Dermis microvascular lymphatic vessel endothelial cell (primary cell): ENCODE measurements around the gene GINS1. TPM values are rescaled to one million over a fixed set of nuclear protein-coding genes. Genes with fewer than 3 reads are reported as not detected.

Experiments used
- DNase-seq, 2 donors: peaks; one replicate each; pipeline versions ENCODE4 v3.0.0 to v3.0.0-alpha.2; 2010; ENCODE audit warnings: low read depth in 2 of 2
- total RNA-seq: library from RNA; depleted of rRNA; stranded (reverse); fragments of >200 nt; gene quantifications from 2 replicates; pipeline ENCODE4 v1.2.1, GENCODE V29; 2014

GINS1 gene
- total RNA-seq, 1 donor from 2014 or later: 15.9 TPM

GRCh38 chr20:25476106-25477013, 68.9 kb downstream of the GINS1 start:
- no peak for DNase-seq

DNA sequence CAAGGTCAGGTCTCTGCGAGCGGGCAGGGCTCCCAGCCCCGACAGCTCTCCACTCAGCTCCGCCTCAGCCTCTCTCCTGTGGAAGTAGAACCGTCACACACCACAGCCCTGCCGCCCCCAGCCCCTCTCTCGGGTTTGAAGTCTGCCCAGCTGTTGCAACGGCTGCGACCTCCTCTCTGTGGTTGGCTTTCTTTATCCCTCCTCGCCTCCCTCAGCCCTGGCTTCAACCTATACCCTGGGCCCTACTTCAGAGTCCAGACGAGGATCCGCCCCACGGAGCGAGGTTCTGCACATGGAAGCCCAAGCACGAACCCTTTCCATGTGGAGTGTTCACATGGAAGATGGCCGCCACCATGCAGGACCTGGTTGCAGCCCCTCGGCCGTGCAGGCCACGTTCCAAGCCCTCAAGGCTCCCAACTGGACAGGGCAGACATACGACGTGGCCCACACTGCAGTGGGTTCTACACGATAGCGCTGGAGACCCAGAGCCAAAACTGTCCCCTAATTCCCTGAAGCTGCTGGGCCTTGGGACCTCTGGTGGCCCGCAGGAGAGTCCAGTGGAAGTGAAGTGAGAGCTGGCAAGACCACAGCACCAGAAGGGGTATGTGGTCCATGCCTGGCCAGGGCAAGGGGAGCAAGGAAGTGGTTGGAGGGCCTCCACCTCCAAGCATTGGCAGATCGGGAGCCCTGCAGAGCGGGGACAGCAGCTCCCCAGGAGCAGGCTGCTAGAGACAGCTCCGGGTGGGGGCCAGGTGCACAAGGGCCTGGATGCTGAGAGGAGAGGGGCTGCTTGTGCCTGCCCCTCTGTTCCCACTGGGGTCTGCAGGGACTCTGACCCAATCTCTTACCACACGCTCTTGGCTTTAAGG, 69.8 kb downstream of the GINS1 start:
- no peak for DNase-seq

GRCh38 chr20:25478889-25479568, 71.6 kb downstream of the GINS1 start:
- no peak for DNase-seq

- DNase-seq: no peak
Observed at GRCh38 chr20:25479638-25480037, 72.2 kb downstream of the GINS1 start.

DNA sequence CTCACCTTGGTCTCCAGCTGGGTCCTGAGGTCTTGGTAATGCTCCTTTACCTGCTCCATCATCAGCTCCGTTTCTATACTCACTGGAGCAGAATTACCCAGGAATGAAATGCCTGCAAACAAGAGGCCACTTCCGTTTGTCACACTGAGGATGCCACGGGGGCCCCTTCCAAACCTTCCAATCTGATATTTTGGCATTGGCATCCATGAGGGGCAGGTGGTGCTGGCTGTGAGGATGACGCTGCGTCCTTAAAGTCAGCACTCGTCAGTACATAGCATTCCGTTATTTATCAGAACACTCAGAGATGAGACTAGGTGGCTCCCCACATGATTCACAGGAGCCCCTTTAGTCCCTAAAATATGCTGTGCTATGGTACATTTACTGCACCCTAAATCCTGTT, 72.7 kb downstream of the GINS1 start:
- no peak for DNase-seq

DNA sequence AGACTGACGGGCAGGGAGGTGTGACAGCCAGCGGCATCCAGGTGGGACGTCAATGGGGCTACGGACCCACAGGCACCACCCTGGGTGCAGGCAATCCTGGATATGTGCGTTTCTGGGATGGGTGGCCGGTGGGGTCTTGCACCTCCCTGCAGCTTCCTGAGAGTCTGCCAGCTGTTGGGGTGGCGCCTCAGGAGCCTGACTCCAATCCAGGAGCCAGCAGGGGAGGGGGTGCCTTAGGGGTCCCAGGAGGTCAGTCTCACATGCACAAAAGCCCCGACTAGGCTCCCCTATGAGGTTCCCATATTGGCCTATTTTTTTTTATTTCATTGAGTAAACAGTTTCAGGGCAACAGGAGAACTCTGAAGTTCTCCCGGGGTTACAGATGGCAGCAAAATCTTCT, 73.3 kb downstream of the GINS1 start:
- DNase-seq: no peak

DNA sequence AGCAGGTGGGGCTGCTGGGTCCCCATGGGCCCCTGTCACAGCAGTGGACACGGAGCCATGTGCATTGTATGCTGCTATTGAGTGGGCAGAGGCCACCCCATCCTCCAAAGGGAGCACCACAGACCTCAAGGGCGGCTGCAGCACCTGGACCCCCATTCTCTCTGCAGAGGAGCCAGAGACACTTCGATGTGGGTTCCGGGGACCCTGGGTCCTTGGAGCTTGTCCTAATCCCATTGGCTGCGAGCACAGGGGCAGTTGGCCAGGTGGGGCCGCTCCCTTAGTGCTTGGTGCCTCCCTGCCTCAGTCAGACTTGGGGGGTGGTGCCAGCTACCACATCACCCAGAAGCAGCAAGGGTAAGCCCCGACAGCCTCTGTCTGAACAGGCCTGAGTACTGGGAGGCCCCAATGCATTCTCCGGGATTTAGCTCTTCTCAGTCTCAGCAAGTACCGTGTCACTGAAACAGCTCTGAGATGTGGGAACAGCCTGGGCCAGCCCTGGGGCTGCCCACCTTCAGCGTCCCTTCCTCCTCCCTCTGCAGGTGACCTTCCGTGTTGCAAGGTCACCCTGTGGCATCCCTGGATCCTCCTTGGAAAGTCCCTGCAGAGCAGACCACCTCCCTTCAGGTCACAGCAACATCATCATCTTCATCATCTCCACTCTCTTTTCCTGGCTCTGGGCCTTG, 73.9 kb downstream of the GINS1 start:
- no peak for DNase-seq

GRCh38 chr20:25481918-25482253, 74.4 kb downstream of the GINS1 start:
- DNase-seq: no peak

- no peak for DNase-seq
Observed at GRCh38 chr20:25483431-25484132, 76.1 kb downstream of the GINS1 start.

GRCh38 chr20:25484224-25484846, 76.9 kb downstream of the GINS1 start:
- no peak for DNase-seq

GRCh38 chr20:25484911-25485511, 77.5 kb downstream of the GINS1 start:
- DNase-seq: peak; percentile 72 to 91

GRCh38 chr20:25485872-25486271, 78.4 kb downstream of the GINS1 start:
- no peak for DNase-seq

- DNase-seq: peak in 1 of 2 donors; percentile 6
Observed at GRCh38 chr20:25486377-25486776, 78.9 kb downstream of the GINS1 start.

GRCh38 chr20:25487306-25487705, 79.8 kb downstream of the GINS1 start:
- DNase-seq: peak; percentile 57 to 82

DNA sequence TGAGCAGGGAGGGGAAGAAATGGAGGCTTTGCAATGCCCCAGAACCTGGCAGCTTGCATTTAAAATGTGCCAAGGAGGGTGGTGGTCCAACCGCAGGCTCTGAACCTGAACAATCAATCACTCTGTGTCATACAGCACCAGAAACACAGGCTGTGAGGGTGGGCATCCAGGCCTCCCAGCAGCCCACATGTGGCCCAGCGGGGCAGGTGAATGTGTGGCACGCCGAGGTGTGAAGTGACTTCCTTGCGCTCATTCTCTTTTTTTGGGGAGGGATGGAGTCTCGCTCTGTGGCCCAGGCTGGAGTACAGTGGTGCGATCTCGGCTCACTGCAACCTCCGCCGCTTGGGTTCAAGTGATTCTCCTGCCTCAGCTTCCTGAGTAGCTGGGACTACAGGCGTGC, 80.5 kb downstream of the GINS1 start:
- DNase-seq: no peak

- no peak for DNase-seq
Observed at GRCh38 chr20:25489221-25489871, 81.9 kb downstream of the GINS1 start.

DNA sequence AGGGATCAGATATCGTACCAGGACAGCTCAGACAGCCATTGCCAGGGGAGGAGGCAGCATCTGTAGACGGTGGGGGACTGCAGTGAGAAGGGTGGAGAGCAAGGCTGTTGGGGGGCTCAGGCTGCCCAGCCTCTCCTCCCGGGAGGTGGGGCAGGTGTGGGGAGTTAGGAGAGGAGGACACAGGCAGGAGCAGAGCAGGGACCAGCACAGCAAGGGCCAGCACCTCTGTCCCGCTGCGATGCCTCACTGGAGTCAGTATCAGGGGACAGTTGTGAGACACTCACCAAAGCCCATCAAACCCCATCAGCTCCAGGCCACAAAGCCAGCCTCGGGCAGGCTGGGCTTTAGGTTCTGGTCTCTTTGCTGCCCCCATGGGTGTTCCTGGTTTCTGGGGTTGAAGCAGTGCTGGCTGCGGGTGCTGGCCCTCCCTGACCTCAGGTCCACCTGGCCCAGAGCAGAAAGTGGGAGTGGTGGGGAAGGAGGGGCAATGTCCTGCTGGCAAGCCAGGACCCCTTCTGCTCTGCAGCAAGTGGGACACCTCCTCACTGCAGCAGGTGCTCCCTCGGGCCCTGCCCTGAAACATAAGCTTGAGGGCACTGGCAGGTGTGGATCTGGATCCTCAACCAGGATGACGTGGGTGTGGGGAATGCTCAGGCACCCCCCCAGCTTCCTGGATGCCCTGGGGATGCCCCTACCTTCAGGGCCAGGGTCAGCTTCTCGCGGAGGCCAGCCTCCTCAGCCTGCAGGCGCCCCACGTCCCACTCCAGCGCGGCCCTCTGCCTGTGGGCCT, 83.4 kb downstream of the GINS1 start:
- no peak for DNase-seq

- no peak for DNase-seq
Observed at GRCh38 chr20:25491446-25492038, 84.1 kb downstream of the GINS1 start.
